GM12891 (cell line): ENCODE measurements around the gene PDZRN3.

Source experiments
- POLR2A ChIP-seq: IDR thresholded peaks from 2 replicates; pipeline ENCODE4 v1.6.1; 2011; ENCODE audit warnings: low read depth, low read length, control low read depth
- POLR2AphosphoS5 ChIP-seq: IDR thresholded peaks from 2 replicates; pipeline ENCODE4 v1.6.1; 2011; ENCODE audit warnings: low read depth, low read length, control low read depth
- POU2F2 ChIP-seq: IDR thresholded peaks from 2 replicates; pipeline ENCODE4 v1.6.1; 2011; ENCODE audit warnings: low read depth, mild to moderate bottlenecking, control low read depth, low read length, moderate library complexity
- TAF1 ChIP-seq: IDR thresholded peaks from 2 replicates; pipeline ENCODE4 v1.6.1; 2011; ENCODE audit warnings: low read depth, low read length, control low read depth

- TF ChIP-seq POLR2A, result no peak
- TF ChIP-seq POLR2AphosphoS5, result no peak
- TF ChIP-seq TAF1, result no peak
- TF ChIP-seq POU2F2, result no peak
These were observed 10.3 kb downstream of the PDZRN3 start for GRCh38 chr3:73614419-73614818.
